SK-N-SH treated with all-trans-retinoic acid at 6 μM for 48 hours (cell line): Measurements from ENCODE around the gene GNAQ.

Experiments
- GLIS3 ChIP-seq: fragments of 250-450 bp; sonication (Bioruptor Pico); IDR thresholded peaks from 2 replicates; pipeline ENCODE4 v1.5.0; 2020; ENCODE audit warnings: mild to moderate bottlenecking, moderate library complexity
- OSR1 ChIP-seq: fragments of 250-450 bp; sonication (Bioruptor Pico); IDR thresholded peaks from 2 replicates; pipeline ENCODE4 v1.8.0; 2022; ENCODE audit warnings: moderate library complexity, mild to moderate bottlenecking, inconsistent platforms
- RARB ChIP-seq: fragments of 250-450 bp; sonication (Bioruptor Pico); IDR thresholded peaks from 2 replicates; pipeline ENCODE4 v1.8.0; 2021; ENCODE audit warnings: mild to moderate bottlenecking, moderate library complexity
- TOX ChIP-seq: fragments of 250-450 bp; sonication (Bioruptor Pico); IDR thresholded peaks from 2 replicates; pipeline ENCODE4 v1.8.0; 2021; ENCODE audit warnings: mild to moderate bottlenecking, moderate library complexity, borderline replicate concordance
- ZFP3 ChIP-seq: fragments of 250-450 bp; sonication (Bioruptor Pico); IDR thresholded peaks from 2 replicates; pipeline ENCODE4 v1.5.0; 2020; ENCODE audit warnings: mild to moderate bottlenecking, moderate library complexity
- ZNF8 ChIP-seq: fragments of 450-650 bp; formaldehyde crosslinking; IDR thresholded peaks from 2 replicates; pipeline ENCODE4 v1.5.0; 2020; ENCODE audit warnings: mild to moderate bottlenecking, moderate library complexity

GRCh38 chr9:77752554-77752953 lies 279.1 kb downstream of the GNAQ start:
- TF ChIP-seq GLIS3 (CRISPR knock-in tag) = no peak
- no peak for TF ChIP-seq OSR1 (CRISPR knock-in tag)
- TF ChIP-seq ZFP3 (CRISPR knock-in tag) = no peak
- no peak for TF ChIP-seq RARB (CRISPR knock-in tag)
- no peak for TF ChIP-seq ZNF8 (CRISPR knock-in tag)
- no peak for TF ChIP-seq TOX (CRISPR knock-in tag)
